Renal pelvis (tissue), 4 donors: ENCODE data around the gene LYRM4. TPM values are rescaled to one million over a fixed set of nuclear protein-coding genes. Genes with fewer than 3 reads are reported as not detected.

Experiments
- DNase-seq: peaks from one replicate; pipeline ENCODE4 v3.0.0-alpha.2; 2013
- polyA plus RNA-seq, 3 donors: library from polyadenylated mRNA; unstranded; fragments of 120-200 nt; gene quantifications; one replicate each; pipeline ENCODE4 v1.2.1, GENCODE V29; 2013; ENCODE audit not compliant: insufficient read length in 3 of 3

Gene LYRM4
- polyA plus RNA-seq, 3 donors: 35.1 to 44.0 (median 43.7) TPM

- DNase-seq: no peak
Measured at GRCh38 chr6:5150551-5151075, 110.1 kb downstream of the LYRM4 start.

- no peak for DNase-seq
Measured at GRCh38 chr6:5149891-5150290, 110.9 kb downstream of the LYRM4 start.

- DNase-seq: no peak
Measured at GRCh38 chr6:5149159-5149704, 111.5 kb downstream of the LYRM4 start.

- no peak for DNase-seq
Measured at GRCh38 chr6:5146398-5146797, 114.4 kb downstream of the LYRM4 start.

- peak; percentile 87 for DNase-seq
Measured at GRCh38 chr6:5143634-5144311, 117.0 kb downstream of the LYRM4 start.

GRCh38 chr6:5142915-5143314 lies 117.8 kb downstream of the LYRM4 start:
- no peak for DNase-seq

- DNase-seq: no peak
Measured at GRCh38 chr6:5142131-5142530, 118.6 kb downstream of the LYRM4 start.

GRCh38 chr6:5141046-5141445 lies 119.7 kb downstream of the LYRM4 start:
- no peak for DNase-seq

GRCh38 chr6:5139828-5140771 lies 120.7 kb downstream of the LYRM4 start:
- no peak for DNase-seq

GRCh38 chr6:5138995-5139827 lies 121.5 kb downstream of the LYRM4 start:
- DNase-seq: no peak

- no peak for DNase-seq
Measured at GRCh38 chr6:5136851-5137250, 123.9 kb downstream of the LYRM4 start.

GRCh38 chr6:5135788-5136376 lies 124.9 kb downstream of the LYRM4 start:
- DNase-seq: no peak

- no peak for DNase-seq
Measured at GRCh38 chr6:5133943-5134342, 126.8 kb downstream of the LYRM4 start.

- DNase-seq: peak; percentile 79
Measured at GRCh38 chr6:5132731-5133130, 128.0 kb downstream of the LYRM4 start.

- DNase-seq: no peak
Measured at GRCh38 chr6:5130135-5130866, 130.4 kb downstream of the LYRM4 start.

GRCh38 chr6:5128351-5128750 lies 132.4 kb downstream of the LYRM4 start:
- no peak for DNase-seq

GRCh38 chr6:5127106-5127687 lies 133.6 kb downstream of the LYRM4 start:
- DNase-seq: no peak

GRCh38 chr6:5126214-5126613 lies 134.5 kb downstream of the LYRM4 start:
- no peak for DNase-seq

GRCh38 chr6:5125152-5126006 lies 135.4 kb downstream of the LYRM4 start:
- no peak for DNase-seq
